Karpas-422 (cell line): ENCODE data around the gene NHP2. TPM values are rescaled to one million over a fixed set of nuclear protein-coding genes. Genes with fewer than 3 reads are reported as not detected.

Experiments
- DNase-seq: peaks from one replicate; pipeline ENCODE4 v3.0.0-alpha.2; 2015
- H2AFZ ChIP-seq: fragments of 200-600 bp; sonication (generic); 2 replicates; pipeline ENCODE4 v1.6.1; 2014; ENCODE audit warnings: antibody characterized with exemption, low read length, mixed read lengths
- H3K27ac ChIP-seq: fragments of 200-600 bp; sonication (generic); 2 replicates; pipeline ENCODE4 v1.5.1; 2014; ENCODE audit warnings: mild to moderate bottlenecking, low read length, moderate library complexity
- H3K27me3 ChIP-seq: fragments of 200-600 bp; sonication (generic); 2 replicates; pipeline ENCODE4 v1.6.1; 2014; ENCODE audit warnings: low read length, mixed read lengths
- H3K36me3 ChIP-seq: fragments of 200-600 bp; sonication (generic); 2 replicates; pipeline ENCODE4 v1.6.1; 2014; ENCODE audit warnings: low read length, mixed read lengths; ENCODE audit not compliant: insufficient read depth
- H3K4me1 ChIP-seq: fragments of 200-600 bp; sonication (generic); 2 replicates; pipeline ENCODE4 v1.6.1; 2014; ENCODE audit warnings: mild to moderate bottlenecking, low read length, mixed read lengths
- H3K4me2 ChIP-seq: fragments of 200-600 bp; sonication (generic); 2 replicates; pipeline ENCODE4 v1.6.1; 2014; ENCODE audit warnings: low read length, low read depth, mild to moderate bottlenecking; ENCODE audit not compliant: poor library complexity, severe bottlenecking
- H3K4me3 ChIP-seq: fragments of 200-600 bp; sonication (generic); 2 replicates; pipeline ENCODE4 v1.5.1; 2014; ENCODE audit warnings: mild to moderate bottlenecking, antibody characterized with exemption, low read length, mixed read lengths
- H3K79me2 ChIP-seq: fragments of 200-600 bp; sonication (generic); 2 replicates; pipeline ENCODE4 v1.6.1; 2014; ENCODE audit warnings: mild to moderate bottlenecking, low read length, mixed read lengths
- H3K9ac ChIP-seq: fragments of 200-600 bp; sonication (generic); 2 replicates; pipeline ENCODE4 v1.6.0; 2014; ENCODE audit warnings: low read length
- H3K9me2 ChIP-seq: fragments of 200-600 bp; sonication (generic), shearing (Covaris generic); replicated peaks from 2 replicates; pipeline ENCODE4 v1.6.0; 2014; ENCODE audit warnings: mild to moderate bottlenecking, low read length, moderate library complexity; ENCODE audit not compliant: insufficient read depth
- H3K9me3 ChIP-seq: fragments of 300-700, 200-600 bp; sonication (generic); 2 replicates; pipeline ENCODE4 v1.6.1; 2014; ENCODE audit warnings: low read length, mixed read lengths
- H4K20me1 ChIP-seq: fragments of 200-600 bp; sonication (generic); 2 replicates; pipeline ENCODE4 v1.6.1; 2014; ENCODE audit warnings: mild to moderate bottlenecking, antibody characterized with exemption, low read length, low read depth; ENCODE audit not compliant: insufficient read depth
- total RNA-seq: library from RNA; depleted of rRNA; stranded (reverse); fragments of >200 nt; shearing (Covaris generic); gene quantifications from 2 replicates; pipeline ENCODE4 v1.2.3, GENCODE V29; 2014; ENCODE audit warnings: low replicate concordance

Gene NHP2
- total RNA-seq, 1 experiment from 2014 or later, result 264 TPM

DNA sequence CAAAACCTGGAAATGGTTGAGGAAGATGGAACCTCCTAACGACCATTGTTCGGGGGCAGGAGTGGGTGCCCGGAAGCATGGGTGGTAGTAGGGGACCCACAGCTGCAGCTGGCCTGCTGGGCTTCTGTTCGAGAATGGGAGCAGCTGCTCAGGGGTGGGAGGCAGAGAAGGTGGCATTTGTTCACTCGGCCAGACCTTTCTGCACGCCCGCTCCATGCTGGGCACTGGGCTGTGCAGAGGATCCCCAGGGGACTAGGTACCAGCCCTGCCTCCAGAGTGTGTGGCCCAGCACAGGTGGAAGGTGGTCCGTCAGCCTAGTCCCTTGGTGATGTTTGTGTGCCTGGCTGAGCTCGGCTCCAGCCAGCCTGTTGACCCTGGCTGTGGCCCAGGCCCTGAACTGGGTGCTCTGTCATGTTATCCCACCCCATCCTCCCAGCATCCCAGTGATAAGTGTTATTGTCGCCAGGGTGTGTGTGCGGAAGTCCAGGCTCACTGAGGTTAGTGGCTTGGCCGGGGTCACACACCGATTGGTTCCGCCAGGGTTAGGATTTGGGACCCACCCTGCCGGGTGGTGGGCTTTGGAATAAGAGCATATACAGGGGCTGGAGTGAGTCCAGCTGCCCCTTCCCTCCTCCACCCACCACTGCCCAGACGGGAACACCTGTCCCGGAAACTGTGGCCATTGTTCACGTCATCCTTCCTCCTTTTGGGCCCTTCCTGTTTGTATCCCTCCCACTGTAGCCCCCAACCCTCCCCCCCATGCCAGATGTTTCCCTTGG, 35.6 kb downstream of the NHP2 start:
- H3K4me2 ChIP-seq, result peak overlapping the region; percentile 49

DNA sequence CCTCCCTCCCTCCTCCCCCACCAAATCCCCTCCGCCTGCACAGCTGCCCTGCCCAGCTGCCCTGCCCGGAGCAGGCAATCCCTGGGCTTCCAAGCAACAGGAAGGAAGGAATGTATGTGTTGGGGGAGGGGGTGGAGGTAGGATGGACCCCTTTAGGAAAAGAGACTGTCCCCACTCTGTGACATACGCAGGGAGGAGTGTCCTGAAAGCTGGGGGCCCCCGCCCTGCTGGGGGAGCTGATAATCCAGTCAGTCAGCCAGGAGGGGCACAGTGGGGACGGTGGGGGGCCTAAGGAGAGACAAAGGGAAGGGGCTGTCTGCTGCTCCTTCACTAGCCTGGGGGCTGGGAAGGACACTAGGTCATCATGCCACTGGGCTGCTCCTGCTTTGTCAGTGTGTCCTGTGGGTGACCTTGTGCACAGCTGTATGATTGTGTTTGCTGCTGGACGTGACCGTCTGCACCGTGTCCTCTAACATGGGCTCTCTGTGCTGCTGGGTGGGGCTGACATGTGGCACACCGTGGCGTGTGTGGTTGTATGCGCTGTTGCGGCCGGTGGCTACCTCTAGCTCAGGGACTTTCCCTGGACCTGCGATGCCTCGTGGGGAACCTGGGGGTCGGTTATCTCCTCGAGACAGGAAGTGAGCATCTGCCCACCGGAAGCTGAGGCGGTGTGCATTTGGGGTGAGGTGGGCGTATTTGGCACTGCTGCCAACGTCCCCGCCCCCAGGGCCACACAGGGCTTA, 37.4 kb downstream of the NHP2 start:
- H3K27ac ChIP-seq, result no peak overlapping the region
- H2AFZ ChIP-seq, result no peak overlapping the region
- H3K79me2 ChIP-seq, result no peaks in the 10 kb centered on the region
- H3K4me3 ChIP-seq, result no peak overlapping the region
- H3K27me3 ChIP-seq, result no peaks in the 10 kb centered on the region; the same call in 1 of the 2 replicates
- H3K4me2 ChIP-seq, result no peak overlapping the region
- no peak overlapping the region for H3K9ac ChIP-seq
- no peaks in the 10 kb centered on the region for H3K9me3 ChIP-seq
- DNase-seq, result no peak
- peaks cover 72% of the 10 kb centered on the region for H3K4me1 ChIP-seq
- H3K36me3 ChIP-seq, result no peaks in the 10 kb centered on the region
- no peaks in the 10 kb centered on the region for H4K20me1 ChIP-seq
- no peaks in the 10 kb centered on the region for H3K9me2 ChIP-seq

More for the DNA sequence above, 35.6 kb downstream of the NHP2 start:
- Histone ChIP-seq H3K36me3 (no peaks in the 10 kb centered on the region), H3K9me2 (no peaks in the 10 kb centered on the region), H3K27me3 (no peaks in the 10 kb centered on the region), H3K9ac (peak overlapping the region; percentile 11; the same call in 1 of the 2 replicates), H3K27ac (no peak overlapping the region; the same call in 1 of the 2 replicates), H4K20me1 (peaks cover 3% of the 10 kb centered on the region; the same call in 1 of the 2 replicates), H2AFZ (no peak overlapping the region), H3K4me3 (peak overlapping the region; percentile 19; the same call in 1 of the 2 replicates), H3K9me3 (no peaks in the 10 kb centered on the region), H3K4me1 (peaks cover 90% of the 10 kb centered on the region), H3K79me2 (no peaks in the 10 kb centered on the region)
- DNase-seq, result peak; percentile 72

DNA sequence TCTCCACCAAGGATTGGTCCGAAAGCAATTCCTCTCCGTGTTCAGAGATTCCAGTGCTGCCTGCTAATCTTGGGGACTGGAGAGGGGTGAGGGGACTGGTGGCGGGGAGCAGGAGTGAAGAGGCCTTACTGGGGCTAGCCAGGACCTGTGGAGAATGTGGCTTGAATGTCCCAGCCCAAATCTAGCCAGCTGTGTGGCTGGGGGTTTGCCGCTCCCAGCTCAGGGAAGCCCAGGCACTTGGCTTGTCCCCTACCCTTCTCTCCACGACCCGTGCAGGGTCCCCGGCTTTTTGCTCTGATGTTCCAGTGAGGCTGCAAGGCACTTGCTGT, 37.9 kb downstream of the NHP2 start:
- no peak overlapping the region for H3K9ac ChIP-seq
- no peaks in the 10 kb centered on the region for H3K79me2 ChIP-seq
- H3K4me2 ChIP-seq, result no peak overlapping the region
- H3K9me3 ChIP-seq, result no peaks in the 10 kb centered on the region
- DNase-seq, result no peak
- H3K27ac ChIP-seq, result no peak overlapping the region
- no peaks in the 10 kb centered on the region for H4K20me1 ChIP-seq
- H3K36me3 ChIP-seq, result no peaks in the 10 kb centered on the region
- no peaks in the 10 kb centered on the region; the same call in 1 of the 2 replicates for H3K27me3 ChIP-seq
- no peak overlapping the region for H3K4me3 ChIP-seq
- no peaks in the 10 kb centered on the region for H3K9me2 ChIP-seq
- no peak overlapping the region for H2AFZ ChIP-seq
- H3K4me1 ChIP-seq, result peaks cover 66% of the 10 kb centered on the region

DNA sequence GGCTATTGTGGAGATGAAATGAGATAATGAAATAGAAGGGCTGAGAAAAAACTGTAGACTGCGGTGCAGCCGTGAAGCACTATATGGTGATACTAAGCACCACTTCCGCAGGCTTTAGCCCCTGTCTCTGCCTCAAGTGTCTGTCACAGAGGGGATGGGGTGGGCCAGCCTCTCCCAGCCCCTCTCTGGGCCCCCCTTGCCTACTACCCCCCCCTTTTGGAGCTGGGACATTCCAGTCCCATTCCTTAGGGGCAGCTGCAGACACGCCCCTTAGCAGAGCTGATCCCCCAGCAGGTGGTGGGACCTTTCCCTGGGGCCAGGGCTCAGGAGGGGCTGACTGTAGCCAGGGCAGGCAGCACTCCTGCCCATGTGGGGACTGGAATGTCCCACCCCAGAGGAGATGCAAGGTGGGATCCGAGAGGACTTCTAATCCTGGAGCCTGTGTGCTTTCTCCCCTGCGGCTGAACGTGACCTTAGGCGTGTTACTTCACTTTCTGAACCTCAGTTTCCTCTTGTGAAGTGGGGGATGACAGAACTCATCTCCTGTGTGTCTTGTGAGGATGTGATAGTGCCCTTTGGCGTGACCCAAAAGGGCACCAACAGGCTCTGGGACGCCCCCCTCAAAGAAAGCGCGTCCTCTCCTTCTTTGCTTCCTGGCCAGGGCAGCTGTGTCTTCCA, 38.4 kb downstream of the NHP2 start:
- Histone ChIP-seq H3K4me2 (peak overlapping the region; percentile 5), H3K4me1 (peaks cover 61% of the 10 kb centered on the region), H4K20me1 (no peaks in the 10 kb centered on the region), H3K36me3 (no peaks in the 10 kb centered on the region), H3K4me3 (no peak overlapping the region), H3K27ac (no peak overlapping the region), H3K9me2 (no peaks in the 10 kb centered on the region), H2AFZ (no peak overlapping the region), H3K9me3 (no peaks in the 10 kb centered on the region), H3K9ac (no peak overlapping the region), H3K79me2 (no peaks in the 10 kb centered on the region), H3K27me3 (no peaks in the 10 kb centered on the region; the same call in 1 of the 2 replicates)
- DNase-seq, result no peak

DNA sequence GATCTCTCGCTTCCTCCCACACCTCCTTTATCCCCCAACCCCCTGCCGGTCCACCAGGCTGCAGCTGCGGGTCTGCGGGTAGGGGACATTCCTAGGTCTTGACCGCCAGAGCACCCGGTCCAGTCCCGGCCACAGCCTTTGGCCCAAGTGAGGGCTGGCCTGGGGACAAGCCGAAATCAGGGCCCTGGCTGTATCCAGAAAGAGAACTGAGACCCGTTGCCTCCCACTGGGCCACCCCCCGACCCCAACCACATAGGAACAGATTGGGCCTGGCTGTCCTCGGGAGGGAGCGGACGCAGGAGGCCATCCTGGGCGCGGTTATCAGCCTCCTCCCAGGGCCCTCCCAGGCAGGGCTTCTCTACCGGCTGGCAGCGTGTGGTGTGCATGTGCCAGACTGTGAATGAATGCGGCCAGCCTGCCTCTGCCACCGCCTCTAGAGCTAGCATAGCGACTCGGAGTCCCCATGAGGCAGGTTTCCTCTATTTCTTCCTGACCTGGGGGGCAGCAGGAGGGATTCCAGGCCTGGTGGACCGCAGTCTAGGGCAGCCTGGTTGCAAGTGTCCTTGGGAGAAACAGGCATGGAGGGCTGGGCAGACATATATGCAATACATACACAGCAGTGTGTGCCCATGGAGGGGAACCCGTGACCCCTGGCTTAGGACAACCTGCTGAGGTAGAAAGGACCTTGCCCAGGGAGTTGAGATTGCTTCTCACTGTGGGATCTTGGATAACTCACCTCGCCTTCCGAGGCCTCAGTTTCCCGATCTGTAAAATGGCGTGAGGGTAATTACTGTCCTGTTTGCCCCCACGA, 39.2 kb downstream of the NHP2 start:
- H3K27ac ChIP-seq, result no peak overlapping the region
- peak overlapping the region; percentile 61 for H3K4me2 ChIP-seq
- H3K9ac ChIP-seq, result peak overlapping the region; percentile 37
- no peaks in the 10 kb centered on the region for H4K20me1 ChIP-seq
- H3K36me3 ChIP-seq, result no peaks in the 10 kb centered on the region
- H3K9me2 ChIP-seq, result no peaks in the 10 kb centered on the region
- peak overlapping the region; percentile 28; the same call in 1 of the 2 replicates for H3K4me3 ChIP-seq
- H3K79me2 ChIP-seq, result no peaks in the 10 kb centered on the region
- H2AFZ ChIP-seq, result peak overlapping the region; percentile 49; the same call in 1 of the 2 replicates
- H3K27me3 ChIP-seq, result no peaks in the 10 kb centered on the region; the same call in 1 of the 2 replicates
- peaks cover 58% of the 10 kb centered on the region for H3K4me1 ChIP-seq
- DNase-seq, result no peak
- no peaks in the 10 kb centered on the region for H3K9me3 ChIP-seq

DNA sequence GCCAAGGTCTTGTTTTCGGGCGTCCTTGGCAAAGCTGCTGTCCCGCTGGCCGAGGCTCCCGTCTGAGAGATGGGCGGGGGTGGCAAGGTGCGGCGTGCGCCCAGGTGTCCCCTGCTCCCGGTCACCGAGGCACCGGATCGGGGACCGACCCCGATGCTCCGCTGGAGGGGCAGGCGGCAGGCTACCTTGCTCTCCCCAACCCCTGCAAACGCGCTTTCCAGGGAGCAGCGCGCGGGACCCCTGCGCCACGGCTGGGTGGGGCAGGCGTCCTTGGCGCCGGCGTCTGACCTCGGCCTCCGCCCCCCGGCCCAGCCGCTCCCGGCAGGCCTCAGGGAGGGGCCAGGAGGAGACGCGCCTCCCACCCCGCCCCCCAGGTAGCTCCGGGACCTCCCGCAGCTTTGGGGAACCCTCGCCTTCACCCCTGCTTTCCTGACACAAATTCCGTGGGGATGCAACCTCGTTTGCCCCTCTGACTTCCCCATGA, 39.8 kb downstream of the NHP2 start:
- Histone ChIP-seq H3K4me3 (peak overlapping the region; percentile 28; the same call in 1 of the 2 replicates), H3K9me2 (no peaks in the 10 kb centered on the region), H3K36me3 (no peaks in the 10 kb centered on the region), H3K79me2 (no peaks in the 10 kb centered on the region), H3K9ac (peak overlapping the region; percentile 37), H2AFZ (peak overlapping the region; percentile 49; the same call in 1 of the 2 replicates), H4K20me1 (no peaks in the 10 kb centered on the region), H3K27ac (no peak overlapping the region), H3K27me3 (no peaks in the 10 kb centered on the region; the same call in 1 of the 2 replicates), H3K4me1 (peaks cover 54% of the 10 kb centered on the region), H3K9me3 (no peaks in the 10 kb centered on the region), H3K4me2 (peak overlapping the region; percentile 61)
- no peak for DNase-seq

DNA sequence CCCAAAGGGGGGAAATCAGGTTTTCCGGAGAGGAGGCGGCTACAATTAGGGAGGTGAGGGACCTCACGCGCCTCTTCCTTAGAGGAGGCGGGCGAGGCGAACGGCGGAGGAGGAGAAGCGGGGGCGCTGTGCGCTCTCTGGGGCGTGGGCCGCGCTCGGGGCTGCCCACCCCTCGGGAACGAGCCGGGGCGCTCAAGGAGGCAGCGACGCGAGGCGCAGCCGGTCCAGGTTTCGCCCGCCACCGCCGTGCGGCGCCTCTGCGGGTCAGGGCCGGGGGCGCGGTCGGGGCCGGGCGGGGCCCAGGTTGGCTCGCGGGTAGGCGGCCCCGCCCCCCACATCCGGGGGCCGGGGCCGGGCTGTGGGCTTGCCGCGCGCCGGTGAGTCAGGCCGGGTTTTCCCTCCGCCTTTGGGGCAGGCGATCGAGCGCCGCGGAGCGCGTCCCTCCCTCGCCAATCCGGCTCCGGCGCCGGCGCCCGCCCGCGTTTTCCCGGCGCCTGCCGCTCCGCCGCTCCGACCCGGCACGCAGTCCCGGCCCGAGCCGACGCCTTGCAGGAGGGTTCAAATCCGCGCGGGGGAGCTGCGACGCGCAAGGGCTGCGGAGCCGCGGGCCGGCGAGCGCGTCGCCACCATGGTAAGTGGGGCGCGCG, 40.4 kb downstream of the NHP2 start, which contains the start of gene N4BP3:
TSS of gene N4BP3 (plus strand) at position 392 of the 647 bp plus-strand sequence. CDS start 6,052 bp downstream, outside the sequence.
- no peaks in the 10 kb centered on the region for H3K9me3 ChIP-seq
- DNase-seq, result no peak

More for the DNA sequence above, 40.4 kb downstream of the NHP2 start, which contains the start of gene N4BP3:
- Histone ChIP-seq H3K4me2 (peak within 1 kb of the TSS; percentile 61), H3K36me3 (no peaks in the 10 kb centered on the region), H3K4me3 (peak within 1 kb of the TSS; percentile 28; the same call in 1 of the 2 replicates), H3K9ac (peak within 1 kb of the TSS; percentile 37), H3K9me2 (no peaks in the 10 kb centered on the region), H3K27ac (no peak within 1 kb of the TSS), H3K4me1 (peaks cover 53% of the 10 kb centered on the region), H2AFZ (peak within 1 kb of the TSS; percentile 49; the same call in 1 of the 2 replicates), H3K27me3 (no peaks in the 10 kb centered on the region; the same call in 1 of the 2 replicates), H3K79me2 (no peaks in the 10 kb centered on the region), H4K20me1 (no peaks in the 10 kb centered on the region)
